Measurements from ENCODE around the gene VASN.

Gene VASN

DNA sequence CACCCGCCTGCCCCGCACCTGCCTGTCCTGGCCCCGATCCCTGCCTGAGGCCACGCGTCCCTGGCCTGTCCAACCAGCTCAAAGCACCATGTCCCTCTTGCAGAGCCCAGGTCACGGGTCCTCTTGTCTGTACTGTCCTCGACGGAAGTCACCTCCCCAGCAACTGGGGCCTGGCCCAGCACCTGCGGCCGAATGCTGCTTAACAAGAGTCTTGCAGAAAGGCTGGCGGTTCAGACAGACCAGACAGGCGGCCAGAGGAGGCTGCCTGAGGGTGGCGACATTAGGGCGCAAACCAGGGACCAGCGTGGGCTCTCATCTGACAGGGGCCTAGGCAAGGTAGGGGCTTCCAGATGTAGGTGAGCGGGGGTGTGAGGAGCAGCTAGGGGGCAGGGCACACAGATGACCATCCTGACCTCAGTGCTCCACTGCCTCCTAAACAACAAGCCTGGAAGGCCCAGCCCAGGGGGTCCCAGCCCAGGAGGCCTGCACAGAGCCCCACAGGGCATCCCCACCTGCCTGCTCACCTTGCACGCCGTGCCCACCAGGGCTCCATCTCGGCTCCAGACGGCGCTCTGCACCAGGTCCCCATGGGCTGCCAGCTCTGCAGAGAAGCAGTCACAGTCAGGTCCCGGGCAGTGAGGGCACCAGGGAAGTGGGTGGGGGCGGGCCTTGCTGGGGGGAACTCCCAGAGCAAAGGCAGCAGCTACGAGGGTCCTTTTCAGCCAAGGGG lies 33.5 kb downstream of the VASN start:
- DNase-seq: no peak

DNA sequence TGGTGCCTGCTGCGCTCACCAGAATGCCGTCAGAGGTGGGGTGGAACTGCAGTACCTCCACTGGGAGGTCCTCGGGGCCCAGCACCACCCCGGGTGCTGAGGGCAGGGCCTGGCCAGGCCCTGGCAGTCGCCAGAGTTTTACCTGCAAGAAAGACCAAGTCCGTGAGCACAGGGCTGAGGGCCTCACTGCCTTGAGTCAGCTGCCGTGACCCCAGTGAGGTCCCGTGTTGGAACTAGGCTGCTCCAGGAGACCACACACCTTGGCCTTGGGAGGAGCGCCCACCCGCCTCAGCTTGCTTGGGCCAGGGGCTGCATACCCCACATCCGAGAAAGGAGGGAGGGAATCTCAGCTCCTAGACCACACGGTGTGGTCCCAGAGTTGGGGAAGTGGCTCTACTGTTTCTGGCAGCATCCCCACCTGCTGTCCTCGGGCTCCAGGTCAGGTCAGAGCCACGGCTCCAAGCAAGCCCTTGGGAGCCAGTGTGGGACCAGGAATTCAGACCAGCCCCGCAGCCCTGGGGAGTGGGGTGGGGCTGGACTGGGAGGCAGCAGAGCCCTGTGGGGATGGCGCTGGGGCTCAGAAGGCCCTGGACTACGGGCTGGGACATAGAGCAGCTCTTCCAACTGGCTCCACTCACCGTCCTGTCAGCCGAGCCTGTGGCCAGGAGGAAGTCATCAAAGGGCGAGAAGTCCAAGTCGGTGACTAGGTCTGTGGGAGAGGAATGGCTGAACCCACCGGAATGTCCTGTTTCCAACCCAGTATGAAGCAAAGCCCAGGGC lies 36.1 kb downstream of the VASN start:
- no peak for DNase-seq

DNA sequence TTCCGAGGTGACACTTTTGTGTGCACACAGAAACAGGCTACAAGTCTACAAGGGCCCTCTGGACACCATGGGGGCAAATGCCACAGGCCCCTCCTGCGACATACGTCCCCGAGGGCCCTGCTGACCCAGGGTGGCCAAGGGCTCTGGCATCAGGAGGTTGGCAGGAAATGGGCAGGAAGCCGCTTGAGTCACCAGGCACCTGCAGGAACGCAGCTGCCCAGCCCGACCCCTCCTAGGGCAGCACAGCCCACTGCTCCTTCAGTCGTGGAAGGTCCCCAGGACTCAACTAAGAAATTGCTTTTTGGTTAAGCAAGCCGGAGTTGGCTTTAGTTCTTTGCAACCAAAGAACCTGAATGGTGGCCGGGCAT lies 36.7 kb downstream of the VASN start:
- DNase-seq: no peak

DNA sequence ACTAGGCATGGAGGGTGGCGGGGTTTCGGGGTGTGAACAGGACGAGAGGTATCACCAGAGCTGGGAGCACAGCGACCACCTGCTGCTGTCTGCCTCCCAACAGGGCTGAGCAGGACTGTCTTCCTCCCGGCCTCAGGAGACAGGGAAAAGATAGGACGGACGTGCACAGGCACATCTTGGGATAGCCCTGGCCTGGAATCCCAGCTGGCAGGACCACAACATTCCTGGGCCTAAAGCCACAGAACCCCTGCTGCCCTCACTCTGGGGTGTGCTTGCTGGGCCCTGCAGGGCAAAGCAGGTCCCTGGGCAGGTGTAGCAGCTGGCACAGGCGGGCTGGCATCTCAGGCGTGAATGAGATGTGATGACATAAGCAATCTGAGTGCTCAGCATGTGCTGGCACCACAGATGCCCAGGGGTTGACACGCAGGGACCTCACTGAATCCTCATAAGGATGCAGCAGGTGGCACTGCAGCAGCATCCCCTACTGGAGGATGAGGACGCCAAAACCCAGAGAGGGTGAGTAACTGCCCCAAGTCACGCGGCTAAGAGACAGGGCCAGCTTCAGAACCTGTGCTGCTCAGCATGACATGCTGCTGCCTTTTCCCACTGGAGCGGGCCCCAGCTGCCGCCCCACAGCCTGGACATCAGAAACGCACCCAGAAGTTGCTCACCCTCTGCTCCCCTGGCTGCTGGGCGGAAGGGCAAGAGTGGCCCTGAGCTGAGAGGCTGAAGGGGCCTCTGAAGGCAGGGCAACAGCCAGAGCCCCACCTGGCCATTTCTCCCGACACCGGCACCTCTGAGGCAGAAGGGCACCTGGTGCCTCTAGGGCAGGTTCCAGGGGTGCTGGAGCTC lies 37.7 kb downstream of the VASN start:
- no peak for DNase-seq

DNA sequence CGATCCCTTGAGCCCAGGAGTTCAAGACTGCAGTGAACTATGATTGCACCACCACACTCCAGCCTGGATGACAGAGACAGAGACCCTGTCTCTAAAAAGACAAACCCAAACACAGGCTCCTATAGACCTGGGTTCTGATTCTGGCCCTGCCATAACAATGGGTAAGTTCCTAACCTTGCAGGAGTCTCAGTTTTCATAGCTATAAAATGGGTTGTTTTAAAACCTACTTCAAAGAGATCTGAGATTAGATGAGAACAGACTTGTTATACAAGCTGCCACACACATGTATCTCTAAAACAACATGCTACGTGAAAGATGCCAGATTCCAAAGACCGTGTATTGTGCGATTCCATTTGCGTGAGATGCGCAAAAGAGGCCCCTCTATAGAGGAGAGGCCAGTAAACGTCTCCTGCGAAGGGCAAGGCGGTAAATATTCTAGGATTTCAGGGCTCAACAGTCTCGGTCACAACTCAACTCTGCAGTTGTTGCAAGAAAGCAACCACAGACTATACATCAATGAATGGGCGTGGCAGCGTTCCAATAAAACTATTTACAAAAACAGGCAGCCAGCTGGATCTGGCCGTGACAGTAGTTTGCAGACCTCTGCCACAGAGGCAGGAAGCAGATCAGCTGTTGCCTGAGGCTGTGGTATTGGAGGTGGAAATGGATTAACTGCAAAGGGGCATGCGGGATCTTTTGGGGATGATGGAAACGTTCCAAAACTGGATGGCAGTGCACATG lies 38.9 kb downstream of the VASN start:
- DNase-seq: no peak

DNA sequence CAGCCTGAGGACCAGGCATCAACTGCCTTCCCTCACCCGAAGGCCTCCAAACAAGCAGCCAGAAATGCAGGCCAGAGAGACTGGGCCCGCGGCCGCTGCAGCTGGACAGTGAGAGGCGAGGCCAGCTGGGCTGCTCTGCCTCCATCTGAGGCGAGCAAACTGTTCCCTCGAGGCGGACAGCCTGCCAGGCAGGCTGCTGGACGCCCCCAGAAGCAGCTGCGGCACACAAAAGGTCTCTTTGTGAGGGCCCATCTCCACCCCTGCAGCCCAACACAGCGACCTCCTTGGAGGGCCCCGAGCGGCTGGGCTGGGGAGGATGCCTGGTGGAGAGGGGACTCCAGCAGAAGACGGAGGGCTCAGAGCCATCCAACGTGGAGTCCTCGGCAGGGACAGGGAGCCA lies 40.0 kb downstream of the VASN start:
- DNase-seq: no peak

DNA sequence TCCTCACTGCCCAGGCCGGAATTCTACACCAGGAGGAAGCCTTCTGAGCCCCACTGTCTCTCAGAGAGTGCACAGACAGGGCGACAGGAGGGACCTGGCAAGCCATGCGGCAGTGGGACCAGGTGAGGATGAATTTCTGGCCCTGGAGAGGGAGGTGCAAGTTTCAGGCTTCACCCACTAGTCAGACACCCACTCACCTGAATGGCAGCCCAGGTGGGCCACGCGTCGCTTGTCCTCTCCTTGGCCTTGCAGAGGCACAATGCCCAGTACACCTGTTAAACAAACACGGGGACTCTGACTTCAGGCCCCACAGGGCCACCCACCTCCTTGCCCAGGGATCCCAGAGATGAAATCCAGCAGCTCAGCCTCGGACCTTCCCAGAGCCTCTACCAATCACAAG lies 40.5 kb downstream of the VASN start:
- no peak for DNase-seq

DNA sequence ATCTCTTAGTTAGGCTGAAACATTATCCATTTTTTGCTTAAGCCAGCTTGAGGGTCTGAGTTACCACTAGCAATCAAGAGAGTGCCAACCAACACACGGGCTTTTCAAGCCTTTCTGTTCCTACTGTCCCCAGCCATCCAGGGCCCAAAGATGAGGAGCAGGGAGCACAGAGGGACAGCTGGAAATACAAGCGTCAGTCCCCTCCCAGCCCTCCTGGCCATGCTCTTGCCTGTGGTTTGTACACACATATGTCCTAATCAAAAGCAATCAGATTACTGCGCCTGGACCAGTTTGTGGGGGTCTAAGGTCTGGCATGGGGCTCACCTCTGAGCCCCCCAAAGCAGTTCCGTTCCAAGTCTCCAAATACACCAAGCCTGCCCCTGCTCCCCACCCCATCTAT lies 41.2 kb downstream of the VASN start:
- DNase-seq: no peak

DNA sequence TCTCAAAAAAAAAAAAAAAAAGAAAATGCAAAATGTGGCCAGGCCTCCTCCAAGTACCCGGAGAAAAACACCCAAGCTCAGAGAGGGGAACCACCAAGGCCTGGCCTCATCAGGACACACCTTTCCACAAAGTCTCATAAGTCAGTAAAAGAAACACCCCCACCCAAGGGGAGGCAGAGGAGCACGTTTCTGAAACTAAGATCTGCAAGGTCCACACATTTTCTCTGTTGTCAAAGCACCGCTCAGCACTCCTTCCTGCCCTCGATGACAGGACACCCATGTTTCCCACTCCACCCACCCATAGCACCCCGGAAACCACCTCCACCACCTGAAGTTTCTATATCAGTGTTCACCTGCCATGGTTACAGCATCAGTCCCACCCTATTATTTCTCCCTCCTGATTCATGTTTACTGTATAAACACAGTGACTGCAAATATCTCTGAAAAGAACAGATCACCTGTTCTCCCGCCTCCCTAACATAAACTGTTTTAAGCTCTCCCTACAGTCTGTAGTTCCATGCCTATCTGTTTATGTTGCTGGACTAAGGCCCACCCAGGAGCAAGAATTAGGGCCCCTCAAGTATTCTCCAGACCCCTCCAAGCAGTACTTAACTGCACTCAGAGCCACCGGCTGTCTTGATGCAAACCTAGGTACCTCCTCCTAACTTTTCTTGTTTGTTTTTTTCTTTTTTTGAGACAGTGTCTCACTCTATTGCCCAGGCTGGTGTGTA lies 42.7 kb downstream of the VASN start:
- peak; percentile 60 for DNase-seq

DNA sequence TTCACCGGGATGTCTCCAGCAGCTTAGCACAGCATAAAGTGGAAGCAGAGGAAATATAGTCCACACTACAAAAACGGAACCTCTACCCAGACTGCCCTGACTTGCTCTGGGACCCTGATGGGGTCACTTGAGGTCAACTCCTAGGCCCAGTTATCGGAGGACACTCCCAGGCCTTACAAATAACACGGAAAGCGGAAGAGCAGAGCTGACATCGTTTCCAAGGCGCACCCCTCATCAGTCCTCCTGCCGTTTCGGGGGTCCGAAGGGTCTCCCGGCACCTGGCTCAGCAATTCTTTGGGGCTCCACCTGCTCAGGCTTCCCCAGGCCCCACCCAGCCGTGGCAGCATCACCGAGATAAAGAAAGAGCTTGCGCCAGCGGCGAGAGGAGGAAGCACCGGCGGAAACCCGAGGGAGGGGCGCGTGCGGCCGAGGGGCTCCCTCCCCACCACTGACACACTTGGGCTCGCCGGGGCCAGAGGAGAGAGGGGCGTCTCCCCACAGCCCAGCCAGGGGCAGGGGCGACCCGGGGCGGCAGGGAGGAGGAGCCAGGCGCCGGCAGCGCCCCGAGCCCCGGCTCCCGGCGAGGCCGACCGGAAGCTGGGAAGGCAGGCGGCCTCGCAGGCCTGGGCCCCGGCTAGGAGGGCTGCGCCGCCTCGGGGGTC lies 44.0 kb downstream of the VASN start:
- DNase-seq: peak; percentile 42

DNA sequence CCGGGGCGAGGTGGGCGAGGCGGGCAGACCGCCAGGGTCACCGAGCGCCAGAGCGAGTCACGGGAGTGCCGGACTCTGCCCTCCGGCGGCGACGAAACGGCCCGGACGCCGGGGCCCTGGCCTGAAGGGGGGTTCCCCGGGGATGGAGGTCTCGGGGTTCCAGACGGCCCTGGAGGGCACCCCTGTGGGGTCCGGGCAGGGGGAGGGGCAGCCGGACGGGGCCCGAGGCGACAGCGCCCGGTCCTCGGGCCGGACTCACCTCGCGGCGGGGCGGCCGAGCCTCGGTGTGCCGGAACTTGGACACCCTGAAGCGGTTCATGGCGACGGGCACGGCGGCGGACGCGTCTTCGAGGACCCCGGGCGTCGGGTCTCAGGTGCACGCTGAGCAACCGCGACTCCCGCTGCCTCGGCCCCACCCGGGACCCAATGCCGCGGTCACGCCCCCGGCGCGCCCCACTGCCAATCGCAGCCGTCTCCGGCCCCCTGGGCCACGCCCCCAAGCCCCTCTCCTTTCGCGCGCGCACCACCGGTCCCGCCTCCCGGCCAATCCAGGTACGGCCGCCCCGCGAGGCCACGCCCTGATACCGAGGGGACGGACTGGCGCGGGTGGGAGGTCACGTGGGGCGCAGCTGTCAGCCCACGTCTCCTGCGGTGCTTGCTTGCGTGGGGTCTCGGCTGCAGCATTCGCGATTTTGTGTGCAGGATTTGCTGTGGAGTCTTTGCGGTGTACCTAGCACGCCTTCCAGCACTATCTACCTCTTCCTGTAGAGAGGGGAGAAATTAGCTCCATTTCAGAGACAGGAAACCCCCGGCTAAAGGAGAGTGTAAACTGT lies 44.8 kb downstream of the VASN start, which contains the start of gene CORO7:
TSS of gene CORO7 (minus strand) at position 397 of the 833 bp plus-strand sequence. CDS start at position 319, 78 bp downstream.
- peak; percentile 98 for DNase-seq

DNA sequence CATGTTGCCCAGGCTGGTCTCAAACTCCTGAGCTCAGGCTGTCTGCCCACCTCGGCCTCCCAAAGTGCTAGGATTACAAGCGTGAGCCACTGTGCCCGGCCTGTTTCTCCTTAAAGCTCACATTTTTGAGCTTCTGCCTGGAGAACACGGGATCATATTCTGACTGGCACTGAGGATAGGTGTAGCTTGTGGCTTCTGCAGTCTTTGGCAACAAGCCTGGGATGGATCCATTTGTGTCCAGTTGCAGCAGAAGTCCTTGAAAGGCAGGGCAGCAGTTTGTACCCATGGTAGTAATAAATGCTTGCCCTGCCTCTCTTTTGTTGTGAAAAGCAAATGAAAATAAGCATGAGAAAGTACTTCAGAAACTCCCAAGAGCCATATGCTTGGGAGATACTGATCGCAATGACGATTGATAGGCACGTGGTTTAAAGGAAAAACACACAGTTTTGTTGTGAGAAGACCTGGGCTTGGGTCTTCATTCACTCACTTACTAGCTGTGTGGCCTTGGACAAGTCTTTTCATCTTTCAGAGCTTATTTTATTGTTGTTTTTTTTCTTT lies 47.8 kb downstream of the VASN start:
- no peak for DNase-seq

DNA sequence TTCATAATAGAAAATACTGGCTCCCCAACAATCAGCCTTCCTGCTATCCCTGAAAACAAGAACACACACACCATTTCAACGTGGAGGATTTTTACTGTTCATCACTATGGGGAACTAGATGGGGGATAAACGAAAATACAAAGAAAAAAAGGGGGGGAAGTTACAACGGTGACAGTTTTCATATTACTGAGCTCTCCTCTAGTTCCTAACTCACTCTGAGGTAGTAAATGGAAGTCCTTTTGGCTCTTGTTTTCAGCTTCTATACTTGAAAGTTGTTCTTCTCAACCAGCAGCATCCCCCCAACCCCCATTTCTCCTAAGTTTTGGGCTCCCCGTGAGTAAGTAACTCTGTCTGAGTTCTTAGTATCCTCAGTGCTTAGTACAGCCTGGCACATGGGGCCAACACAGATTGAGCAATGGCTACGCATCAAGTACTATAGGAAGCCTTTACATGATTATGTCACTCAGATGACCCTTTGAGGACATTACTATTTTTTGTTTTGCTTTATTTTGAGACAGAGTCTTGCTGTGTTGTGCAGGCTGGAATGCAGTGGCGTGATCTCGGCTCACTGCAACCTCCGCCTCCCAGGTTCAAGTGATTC lies 49.0 kb downstream of the VASN start:
- DNase-seq: no peak

DNA sequence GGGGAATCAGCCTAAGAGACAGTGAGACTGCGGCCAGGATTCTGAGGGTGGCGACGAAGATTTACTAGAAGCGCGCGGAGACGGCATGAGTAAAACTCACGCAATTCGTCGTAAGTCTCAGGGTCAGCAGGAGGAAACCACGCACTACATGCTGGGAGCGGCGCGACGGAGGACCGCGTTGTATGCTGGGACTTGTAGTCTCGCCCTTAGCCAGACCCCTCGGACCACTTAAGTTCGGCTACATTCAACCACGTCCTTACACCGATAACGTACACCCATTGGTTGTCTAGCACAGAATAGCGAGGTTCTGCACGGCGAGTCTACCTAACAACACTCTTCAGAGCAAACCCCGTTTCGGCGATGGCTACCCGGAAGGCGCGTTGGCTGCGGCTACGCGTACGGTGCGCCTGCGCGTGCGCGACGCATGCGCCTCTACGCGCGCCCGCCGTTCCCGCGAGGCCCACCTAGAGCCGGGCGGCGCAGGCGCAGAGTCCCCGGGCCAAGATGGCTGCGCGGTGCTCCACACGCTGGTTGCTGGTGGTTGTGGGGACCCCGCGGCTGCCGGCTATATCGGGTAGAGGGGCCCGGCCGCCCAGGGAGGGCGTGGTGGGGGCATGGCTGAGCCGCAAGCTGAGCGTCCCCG lies 53.9 kb downstream of the VASN start, which contains the start of gene DNAJA3:
TSS of gene DNAJA3 (plus strand) at position 491 of the 643 bp plus-strand sequence. CDS start at position 505, 14 bp downstream.
- DNase-seq: peak; percentile 91

DNA sequence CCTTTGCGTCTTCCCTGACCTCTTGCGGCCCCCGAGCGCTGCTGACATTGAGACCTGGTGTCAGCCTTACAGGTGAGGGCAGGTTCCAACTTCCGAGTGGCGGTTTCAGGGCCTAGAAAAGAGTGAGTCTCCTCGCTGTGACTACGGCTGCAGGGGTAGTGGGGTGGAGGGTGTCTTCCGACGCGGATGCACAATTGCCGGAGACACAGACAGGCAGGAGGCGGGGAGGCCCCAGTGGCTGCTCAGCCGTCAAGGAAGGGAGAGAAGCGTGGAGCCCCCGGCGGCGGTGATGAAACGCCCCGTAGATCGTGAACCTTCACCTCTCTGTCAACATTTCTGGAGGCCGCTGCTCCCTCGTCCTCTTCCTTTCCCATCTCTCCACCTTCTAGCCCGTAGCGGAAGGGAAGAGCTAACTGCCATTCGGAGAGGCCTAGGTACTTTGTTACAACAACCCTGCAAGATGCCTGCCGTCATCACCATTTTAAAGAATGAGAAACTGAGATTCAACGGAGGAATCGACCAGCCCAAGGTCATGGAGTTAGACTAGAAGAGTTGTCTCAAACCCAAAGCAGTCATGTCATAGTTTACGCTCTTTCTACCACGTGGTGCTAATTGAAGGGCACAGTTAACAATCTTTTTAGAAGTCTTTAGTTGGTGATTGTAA lies 54.5 kb downstream of the VASN start:
- no peak for DNase-seq

DNA sequence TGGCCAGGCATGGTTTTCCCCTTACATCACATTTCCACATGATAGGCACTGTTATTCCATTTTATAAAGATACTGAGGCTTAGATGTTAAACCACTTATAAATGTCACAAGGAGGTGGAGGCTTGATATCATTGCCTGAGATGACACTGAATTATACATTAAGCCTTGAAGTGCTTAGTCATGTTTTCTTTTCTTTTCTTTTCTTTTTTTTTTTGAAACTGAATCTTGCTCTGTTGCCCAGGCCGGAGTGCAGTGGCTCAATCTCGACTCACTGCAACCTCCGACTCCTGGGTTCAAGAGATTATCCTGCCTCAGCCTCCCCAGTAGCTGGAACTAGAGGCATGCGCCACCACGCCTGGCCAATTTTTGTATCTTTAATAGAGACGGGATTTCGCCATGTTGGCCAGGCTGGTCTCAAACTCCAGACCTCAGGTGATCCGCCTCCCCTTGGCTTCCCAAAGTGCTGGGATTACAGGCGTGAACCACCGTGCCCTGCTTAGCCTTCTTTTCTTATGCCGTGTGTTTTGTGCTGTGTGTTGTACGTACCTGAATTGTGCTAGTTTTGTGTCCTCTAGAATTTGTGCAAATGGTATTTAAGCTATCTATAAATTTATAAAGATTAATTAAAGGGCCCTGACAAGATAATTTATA lies 55.2 kb downstream of the VASN start:
- no peak for DNase-seq

DNA sequence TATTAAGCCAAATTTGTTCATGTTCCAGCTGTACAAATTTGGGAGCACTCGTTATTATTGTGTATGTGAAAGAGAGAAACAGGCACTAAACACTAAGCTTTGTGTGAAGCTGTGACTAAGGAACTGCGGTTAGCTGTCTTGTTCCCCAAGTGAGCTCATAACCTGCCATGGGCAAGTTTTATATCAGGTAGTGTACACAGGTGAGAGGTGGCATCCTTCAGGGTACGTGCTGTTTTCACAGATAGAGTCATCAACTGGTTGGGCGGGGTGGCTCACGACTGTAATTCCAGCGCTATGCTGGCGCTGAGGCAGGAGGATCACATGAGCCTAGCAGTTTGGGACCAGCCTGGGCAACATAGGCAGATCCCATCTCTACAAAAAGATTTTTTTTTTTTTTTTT lies 56.9 kb downstream of the VASN start:
- DNase-seq: no peak

DNA sequence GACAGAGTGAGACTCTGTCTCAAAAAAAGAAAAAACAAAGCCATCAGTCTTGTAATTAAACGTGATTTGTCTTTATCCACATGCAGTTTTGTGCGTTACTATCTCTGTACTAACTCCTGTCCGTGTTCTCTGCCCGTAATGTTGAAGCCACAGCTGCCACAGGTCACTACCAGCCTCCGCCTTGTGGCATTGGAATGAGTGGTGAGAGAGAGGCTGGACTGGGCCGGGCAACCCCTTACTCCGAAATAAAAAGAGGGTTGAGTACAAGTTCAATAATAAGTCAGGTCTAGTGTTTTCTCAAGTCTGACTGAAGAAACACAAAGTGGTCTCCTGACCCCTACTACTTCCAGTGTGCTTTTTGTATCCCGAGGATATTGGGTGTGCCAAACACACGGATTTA lies 59.4 kb downstream of the VASN start:
- no peak for DNase-seq
